Measurements from ENCODE around the gene CGRRF1. TPM values are rescaled to one million over a fixed set of nuclear protein-coding genes. Genes with fewer than 3 reads are reported as not detected.

CGRRF1 gene
- total RNA-seq, 1 donor from 2014 or later = 16.6 TPM

- H3K36me3 ChIP-seq (ENCODE audit: insufficient read depth, low read length) = no peaks in the 10 kb centered on the region
- Mint-ChIP-seq H3K9me3 (ENCODE audit: unreplicated experiment) (peaks cover 10% of the 10 kb centered on the region), H3K27ac (ENCODE audit: unreplicated experiment) (no peak overlapping the region), H3K4me3 (ENCODE audit: unreplicated experiment) (no peak overlapping the region), H3K27me3 (ENCODE audit: low read depth, unreplicated experiment) (no peaks in the 10 kb centered on the region), H3K4me1 (ENCODE audit: low read depth, unreplicated experiment) (no peaks in the 10 kb centered on the region), H3K36me3 (ENCODE audit: low read depth, unreplicated experiment) (peaks cover 20% of the 10 kb centered on the region)
- FAIRE-seq (no peak), DNase-seq (ENCODE audit: low read depth) (no peak)
- TF ChIP-seq CTCF (IDR thresholded peaks at IDR 0.05; ENCODE audit: insufficient read depth, low read depth, low read length) (no peak), EZH2 (IDR thresholded peaks at IDR 0.05; ENCODE audit: insufficient read depth, low read length) (no peak)
- H4K20me1 ChIP-seq (ENCODE audit: insufficient read depth, low read length) = no peaks in the 10 kb centered on the region
- H2AFZ ChIP-seq (ENCODE audit: low read depth, low read length) = no peak overlapping the region
- H3K9ac ChIP-seq (ENCODE audit: low read length) = no peak overlapping the region
- no peaks in the 10 kb centered on the region for H3K27me3 ChIP-seq (ENCODE audit: insufficient read depth, low read length)
- H3K4me2 ChIP-seq (ENCODE audit: low read length) = no peak overlapping the region
- H3K4me1 ChIP-seq (ENCODE audit: insufficient read depth, low read length) = peaks cover 3% of the 10 kb centered on the region
- H3K4me3 ChIP-seq (ENCODE audit: insufficient read depth, low read depth, low read length) = no peak overlapping the region
- H3K27ac ChIP-seq (ENCODE audit: low read depth, low read length) = no peak overlapping the region
- no peaks in the 10 kb centered on the region for H3K9me3 ChIP-seq (ENCODE audit: insufficient read depth, low read depth, low read length)
- no peaks in the 10 kb centered on the region for H3K79me2 ChIP-seq (ENCODE audit: insufficient read depth, low read length)
These were observed 44.1 kb upstream of the CGRRF1 start for GRCh38 chr14:54465654-54466053.

- Mint-ChIP-seq H3K4me3 (ENCODE audit: unreplicated experiment) (no peak overlapping the region), H3K9me3 (ENCODE audit: unreplicated experiment) (peaks cover 10% of the 10 kb centered on the region), H3K4me1 (ENCODE audit: low read depth, unreplicated experiment) (no peaks in the 10 kb centered on the region), H3K27me3 (ENCODE audit: low read depth, unreplicated experiment) (no peaks in the 10 kb centered on the region), H3K27ac (ENCODE audit: unreplicated experiment) (no peak overlapping the region), H3K36me3 (ENCODE audit: low read depth, unreplicated experiment) (peaks cover 26% of the 10 kb centered on the region)
- DNase-seq (ENCODE audit: low read depth) = no peak
- Histone ChIP-seq H3K27ac (ENCODE audit: low read depth, low read length) (no peak overlapping the region), H3K4me2 (ENCODE audit: low read length) (no peak overlapping the region), H3K9ac (ENCODE audit: low read length) (no peak overlapping the region), H3K9me3 (ENCODE audit: insufficient read depth, low read depth, low read length) (no peaks in the 10 kb centered on the region), H3K4me3 (ENCODE audit: insufficient read depth, low read depth, low read length) (no peak overlapping the region), H3K27me3 (ENCODE audit: insufficient read depth, low read length) (no peaks in the 10 kb centered on the region), H3K36me3 (ENCODE audit: insufficient read depth, low read length) (peaks cover 2% of the 10 kb centered on the region), H2AFZ (ENCODE audit: low read depth, low read length) (no peak overlapping the region), H3K79me2 (ENCODE audit: insufficient read depth, low read length) (no peaks in the 10 kb centered on the region), H3K4me1 (ENCODE audit: insufficient read depth, low read length) (peaks cover 5% of the 10 kb centered on the region), H4K20me1 (ENCODE audit: insufficient read depth, low read length) (peaks cover 4% of the 10 kb centered on the region)
- no peak for FAIRE-seq
- TF ChIP-seq CTCF (IDR thresholded peaks at IDR 0.05; ENCODE audit: insufficient read depth, low read depth, low read length) = no peak
- no peak for TF ChIP-seq EZH2 (IDR thresholded peaks at IDR 0.05; ENCODE audit: insufficient read depth, low read length)
These were observed 42.4 kb upstream of the CGRRF1 start for GRCh38 chr14:54467280-54467679.

- Histone ChIP-seq H4K20me1 (ENCODE audit: insufficient read depth, low read length) (peaks cover 8% of the 10 kb centered on the region), H3K9me3 (ENCODE audit: insufficient read depth, low read depth, low read length) (no peaks in the 10 kb centered on the region), H3K36me3 (ENCODE audit: insufficient read depth, low read length) (peaks cover 8% of the 10 kb centered on the region), H3K79me2 (ENCODE audit: insufficient read depth, low read length) (no peaks in the 10 kb centered on the region), H3K4me2 (ENCODE audit: low read length) (no peak overlapping the region), H3K27ac (ENCODE audit: low read depth, low read length) (no peak overlapping the region), H3K4me3 (ENCODE audit: insufficient read depth, low read depth, low read length) (no peak overlapping the region), H2AFZ (ENCODE audit: low read depth, low read length) (no peak overlapping the region), H3K4me1 (ENCODE audit: insufficient read depth, low read length) (peaks cover 5% of the 10 kb centered on the region), H3K27me3 (ENCODE audit: insufficient read depth, low read length) (no peaks in the 10 kb centered on the region), H3K9ac (ENCODE audit: low read length) (no peak overlapping the region)
- Mint-ChIP-seq H3K36me3 (ENCODE audit: low read depth, unreplicated experiment) (peaks cover 28% of the 10 kb centered on the region), H3K4me3 (ENCODE audit: unreplicated experiment) (no peak overlapping the region), H3K27ac (ENCODE audit: unreplicated experiment) (no peak overlapping the region), H3K9me3 (ENCODE audit: unreplicated experiment) (peaks cover 10% of the 10 kb centered on the region), H3K4me1 (ENCODE audit: low read depth, unreplicated experiment) (no peaks in the 10 kb centered on the region), H3K27me3 (ENCODE audit: low read depth, unreplicated experiment) (no peaks in the 10 kb centered on the region)
- DNase-seq (ENCODE audit: low read depth) = no peak
- FAIRE-seq = no peak
- TF ChIP-seq EZH2 (IDR thresholded peaks at IDR 0.05; ENCODE audit: insufficient read depth, low read length) (no peak), CTCF (IDR thresholded peaks at IDR 0.05; ENCODE audit: insufficient read depth, low read depth, low read length) (no peak)
These were observed 39.0 kb upstream of the CGRRF1 start for GRCh38 chr14:54470701-54471100.

Data from astrocyte (in vitro differentiated cells and primary cell).